Stimulated activated CD8-positive, alpha-beta memory T cell treated with anti-CD3 and anti-CD28 coated beads, Interleukin-12 subunit alpha, Interleukin-12 subunit beta, amount 100 ng/mL, for 24 hours (primary cell): Measurements from ENCODE around the gene SLC41A2.
"Not testable (repeated sequence)": the region's sequence is repeated elsewhere in the genome, so short reads cannot be mapped to it uniquely, and the experiment has no call there.

Source experiments
- DNase-seq: peaks from one replicate; pipeline ENCODE4 v3.0.0-alpha.2; 2020; ENCODE audit errors: extremely low read depth

SLC41A2 gene, protein sequence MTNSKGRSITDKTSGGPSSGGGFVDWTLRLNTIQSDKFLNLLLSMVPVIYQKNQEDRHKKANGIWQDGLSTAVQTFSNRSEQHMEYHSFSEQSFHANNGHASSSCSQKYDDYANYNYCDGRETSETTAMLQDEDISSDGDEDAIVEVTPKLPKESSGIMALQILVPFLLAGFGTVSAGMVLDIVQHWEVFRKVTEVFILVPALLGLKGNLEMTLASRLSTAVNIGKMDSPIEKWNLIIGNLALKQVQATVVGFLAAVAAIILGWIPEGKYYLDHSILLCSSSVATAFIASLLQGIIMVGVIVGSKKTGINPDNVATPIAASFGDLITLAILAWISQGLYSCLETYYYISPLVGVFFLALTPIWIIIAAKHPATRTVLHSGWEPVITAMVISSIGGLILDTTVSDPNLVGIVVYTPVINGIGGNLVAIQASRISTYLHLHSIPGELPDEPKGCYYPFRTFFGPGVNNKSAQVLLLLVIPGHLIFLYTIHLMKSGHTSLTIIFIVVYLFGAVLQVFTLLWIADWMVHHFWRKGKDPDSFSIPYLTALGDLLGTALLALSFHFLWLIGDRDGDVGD

DNA sequence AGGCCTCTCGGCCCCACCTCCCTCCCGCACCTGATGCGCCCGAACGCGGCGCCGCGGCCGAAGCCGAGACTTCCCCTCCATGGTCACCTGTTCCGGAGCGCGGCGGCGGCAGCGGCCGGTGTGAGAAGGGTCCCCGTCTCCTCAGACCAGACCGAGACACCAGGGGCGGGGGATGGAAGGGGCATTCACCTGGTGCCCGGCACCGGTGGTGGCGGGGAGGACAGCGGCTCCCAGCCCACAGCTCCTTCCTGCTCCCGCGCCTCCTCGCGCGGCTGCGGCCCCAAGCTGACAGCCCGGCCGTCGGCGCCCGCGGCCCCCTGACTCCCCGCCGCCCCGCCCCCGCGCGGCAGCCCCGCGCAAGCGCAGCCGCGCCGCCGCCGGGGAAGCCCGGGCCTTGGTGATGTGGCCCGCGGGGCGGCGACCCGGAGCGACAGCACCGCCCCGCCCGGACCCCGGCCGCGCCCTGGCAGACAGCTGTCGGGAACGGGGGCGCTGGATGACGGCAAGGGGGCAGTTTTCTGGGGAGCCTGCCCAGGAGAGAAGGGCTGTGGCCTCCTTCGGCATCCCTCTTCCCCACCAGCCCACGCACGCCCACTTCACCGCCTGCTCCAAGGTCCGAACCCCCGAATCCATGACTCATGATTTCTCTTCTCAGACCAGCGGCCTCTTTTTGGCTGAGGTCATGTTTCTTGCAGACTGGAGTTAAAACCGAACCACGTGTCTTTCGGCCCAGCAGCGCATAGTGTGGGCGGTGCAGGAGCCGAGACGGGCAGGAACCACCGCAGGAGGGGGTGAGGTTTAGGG, at the start of gene SLC41A2:
Gene SLC41A2 (minus strand): TSS at position 290 of the 804 bp plus-strand sequence. CDS start 29,763 bp downstream, outside the sequence.
- peak; percentile 42 for DNase-seq

DNA sequence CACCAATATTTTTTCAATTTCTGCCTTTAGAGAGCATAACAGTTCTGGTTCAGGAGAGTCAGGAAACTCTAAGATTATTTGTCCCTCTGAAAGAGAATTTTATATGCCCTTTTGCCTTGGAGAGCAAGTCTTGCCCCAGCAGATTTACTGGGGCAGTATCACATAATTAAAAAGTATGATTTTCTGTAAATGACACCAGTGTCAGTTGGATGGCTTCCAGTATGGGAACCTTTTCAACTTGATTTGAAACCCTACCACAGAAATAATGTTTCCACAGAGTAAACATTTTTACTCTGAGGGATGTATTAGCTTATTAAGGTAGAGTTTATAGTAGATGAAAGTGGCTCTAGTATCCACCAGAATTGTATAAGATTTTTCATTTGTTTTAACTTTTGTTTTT, 43.4 kb upstream of the SLC41A2 start:
- DNase-seq = no peak

DNA sequence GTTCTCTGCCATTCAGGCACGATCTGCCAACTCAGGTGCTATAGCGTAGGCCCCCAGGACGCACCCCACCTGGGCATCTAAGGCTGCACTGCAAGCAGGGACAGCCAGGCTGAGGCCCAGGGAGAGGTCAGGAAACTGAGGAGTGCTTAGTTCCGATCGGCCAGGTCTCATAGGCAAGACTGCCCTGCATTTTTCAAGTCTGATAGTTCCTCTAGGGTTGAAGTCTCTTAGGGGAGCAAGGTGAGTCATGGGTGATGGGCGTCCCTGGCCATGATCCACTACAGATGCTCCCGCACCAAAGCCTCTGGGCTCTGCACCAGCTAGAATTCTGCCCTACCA, 41.2 kb upstream of the SLC41A2 start:
- no peak for DNase-seq

DNA sequence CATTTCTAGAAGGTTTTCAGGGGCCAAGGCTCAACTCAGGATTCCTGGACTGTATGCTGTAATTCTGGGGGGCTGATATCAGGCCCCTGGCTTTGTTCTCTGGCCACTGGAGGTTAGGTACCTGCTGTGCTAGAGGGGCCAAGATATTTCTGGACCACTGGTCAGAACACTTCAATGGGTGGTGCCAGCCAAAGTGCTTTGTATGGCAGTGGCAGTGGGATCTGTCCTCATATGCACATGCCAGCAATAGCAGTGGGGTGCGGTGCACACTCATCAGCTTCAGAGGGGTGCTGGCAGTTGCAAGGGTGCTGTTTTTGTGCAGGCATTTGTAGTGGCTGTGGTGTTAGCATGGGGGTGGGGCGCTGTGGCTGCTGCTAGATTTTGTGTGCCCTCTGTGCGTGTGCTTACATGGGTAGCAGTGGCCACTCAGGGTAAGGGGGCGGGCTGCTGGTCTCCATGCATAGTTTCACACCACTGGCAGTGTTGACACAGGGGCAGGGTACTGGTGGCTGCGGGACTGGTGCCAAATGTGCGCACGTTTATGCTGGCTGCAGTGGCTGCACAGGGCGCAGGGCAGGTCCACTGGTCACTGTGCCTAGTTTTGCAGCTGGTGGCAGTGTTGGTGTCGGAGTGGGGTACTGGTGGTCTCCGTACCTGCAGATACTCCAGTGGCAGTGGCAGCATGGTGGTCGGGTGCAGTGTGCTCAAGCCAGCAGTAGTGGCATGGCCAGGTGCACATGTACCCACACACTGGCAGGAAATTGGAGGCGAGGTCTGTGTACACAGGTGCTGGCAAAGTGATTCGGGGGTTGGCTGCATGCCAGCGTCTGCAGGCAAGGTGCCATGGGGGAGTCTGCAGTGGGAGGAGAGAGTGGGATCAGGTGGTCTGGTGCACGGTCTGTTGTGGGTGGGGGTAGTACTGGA, 40.6 kb upstream of the SLC41A2 start:
- DNase-seq = no peak

DNA sequence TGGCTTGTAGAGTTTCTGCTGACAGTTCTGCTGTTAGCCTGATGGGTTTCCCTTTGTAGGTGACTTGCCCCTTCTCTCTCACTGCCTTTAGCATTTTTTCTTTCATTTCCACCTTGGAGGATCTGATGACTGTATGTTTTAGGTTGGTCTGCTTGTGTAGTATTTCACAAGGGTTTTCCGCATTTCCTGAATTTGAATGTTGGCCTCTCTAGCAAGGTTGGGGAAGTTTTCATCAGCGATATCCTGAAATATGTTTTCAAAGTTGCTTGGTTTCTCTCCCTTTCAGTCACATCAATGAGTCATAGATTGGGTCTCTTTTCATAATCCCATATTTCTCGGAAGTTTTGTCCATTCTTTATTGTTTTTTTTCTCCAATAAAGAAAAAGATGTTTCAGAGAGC, 39.5 kb upstream of the SLC41A2 start:
- no peak for DNase-seq

DNA sequence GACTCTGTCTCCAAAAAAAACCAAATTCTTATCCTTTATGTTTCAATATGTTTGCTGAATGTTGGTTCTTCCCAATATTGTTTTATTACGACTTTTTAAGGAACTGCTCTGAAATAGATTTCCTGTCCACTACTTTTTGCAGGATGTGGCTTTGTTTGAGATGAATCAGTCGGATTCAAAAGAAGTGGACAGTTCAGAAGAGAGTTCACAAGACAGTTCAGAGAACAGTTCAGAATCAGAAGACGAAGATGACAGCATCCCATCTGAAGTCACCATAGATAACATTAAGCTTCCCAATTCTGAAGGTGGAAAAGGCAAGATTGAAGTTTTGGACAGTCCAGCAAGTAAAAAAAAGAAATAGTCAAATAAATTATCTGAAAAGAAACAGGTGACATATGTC, 36.2 kb upstream of the SLC41A2 start:
- DNase-seq = no peak

DNA sequence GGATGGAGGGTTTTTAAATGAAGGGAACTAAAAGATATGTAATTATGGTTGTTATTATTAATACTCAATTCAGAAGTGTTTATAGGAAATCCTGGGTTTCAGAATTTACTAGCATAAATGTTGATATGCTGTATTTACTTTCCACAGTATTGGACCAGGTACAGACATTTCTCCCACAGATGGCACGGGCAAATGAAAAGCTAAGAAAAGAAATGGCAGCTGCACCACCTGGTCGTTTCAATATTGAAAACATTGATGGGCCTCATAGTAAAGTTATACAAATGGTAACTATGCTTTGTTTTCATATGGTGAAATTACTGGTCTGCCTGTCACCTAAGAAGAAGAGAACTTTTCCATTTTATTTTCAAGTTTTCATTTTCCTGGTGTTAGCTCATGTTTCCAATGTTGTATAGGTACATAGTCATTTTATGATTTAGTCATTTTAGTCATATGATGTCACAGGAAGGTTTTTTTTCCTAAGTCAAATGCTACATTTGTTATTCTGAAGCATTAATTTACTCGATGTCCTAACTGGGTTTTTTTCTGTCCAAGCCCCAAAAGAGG, 33.6 kb upstream of the SLC41A2 start:
- no peak for DNase-seq

DNA sequence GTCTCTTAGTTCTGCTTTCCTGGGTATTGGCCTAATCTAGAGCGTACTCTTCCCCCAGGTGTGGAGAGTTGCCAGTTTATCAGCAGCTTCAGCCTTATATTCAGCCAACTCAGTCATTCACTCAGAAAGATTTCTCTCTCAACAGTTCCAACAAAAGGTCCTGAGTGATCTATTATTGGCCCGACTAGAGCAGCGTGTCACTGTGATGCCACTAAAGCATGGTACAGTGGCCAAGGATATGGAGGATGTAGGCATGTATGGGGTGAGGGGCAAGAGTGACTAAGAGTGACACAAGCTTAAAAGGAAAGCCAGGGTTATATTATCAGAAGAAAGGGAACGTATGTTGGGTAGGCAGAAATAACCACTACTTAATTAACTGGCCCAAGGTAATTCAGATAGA, 32.9 kb upstream of the SLC41A2 start:
- no peak for DNase-seq

DNA sequence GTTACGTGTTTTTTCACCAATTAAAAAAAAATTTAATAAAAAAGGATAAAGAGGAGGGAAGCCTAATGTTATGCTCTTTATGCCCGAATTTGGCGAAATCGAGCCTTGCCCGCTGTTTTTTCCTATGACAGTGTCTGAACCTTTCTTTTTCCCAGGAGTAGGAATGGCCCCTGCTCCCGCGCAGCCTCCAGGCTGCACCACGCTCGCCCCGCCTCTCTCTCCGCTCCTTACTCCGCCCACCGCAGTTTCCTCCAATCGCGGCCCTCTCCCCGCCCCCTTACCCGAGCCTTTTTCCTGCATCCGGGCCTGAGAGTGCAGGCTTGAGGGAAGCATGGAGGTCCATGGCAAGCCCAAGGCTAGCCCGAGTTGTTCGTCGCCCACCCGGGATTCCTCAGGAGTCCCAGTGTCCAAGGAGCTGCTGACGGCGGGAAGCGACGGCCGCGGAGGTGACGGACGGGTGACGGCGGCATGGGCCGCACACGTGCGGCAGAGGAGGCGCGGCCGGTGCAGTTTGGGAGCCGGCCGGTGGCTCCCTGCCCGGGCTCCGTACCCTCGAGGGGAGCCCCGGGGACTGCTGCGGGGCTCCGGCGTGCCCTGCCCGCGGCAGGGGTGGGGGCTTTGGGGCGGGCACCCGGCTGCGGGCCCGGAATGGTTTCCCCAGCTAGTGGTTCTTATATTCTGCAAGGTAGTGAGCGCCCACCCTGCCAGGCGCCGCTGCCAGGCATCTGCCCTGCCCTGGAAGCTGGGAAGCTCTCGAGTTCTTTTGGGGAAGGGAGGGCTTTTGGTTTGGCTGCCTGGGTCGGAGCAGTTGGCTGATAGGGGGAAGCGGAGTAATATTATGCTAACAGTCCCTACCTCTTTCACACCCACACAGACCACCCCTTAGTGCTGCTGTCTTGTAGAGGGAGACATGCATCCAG, 28.2 kb upstream of the SLC41A2 start, which contains the start of gene NOPCHAP1:
Gene NOPCHAP1 (plus strand): TSS at position 295 of the 920 bp plus-strand sequence. CDS start 37 bp downstream, at position 332.
- peak; percentile 69 for DNase-seq

DNA sequence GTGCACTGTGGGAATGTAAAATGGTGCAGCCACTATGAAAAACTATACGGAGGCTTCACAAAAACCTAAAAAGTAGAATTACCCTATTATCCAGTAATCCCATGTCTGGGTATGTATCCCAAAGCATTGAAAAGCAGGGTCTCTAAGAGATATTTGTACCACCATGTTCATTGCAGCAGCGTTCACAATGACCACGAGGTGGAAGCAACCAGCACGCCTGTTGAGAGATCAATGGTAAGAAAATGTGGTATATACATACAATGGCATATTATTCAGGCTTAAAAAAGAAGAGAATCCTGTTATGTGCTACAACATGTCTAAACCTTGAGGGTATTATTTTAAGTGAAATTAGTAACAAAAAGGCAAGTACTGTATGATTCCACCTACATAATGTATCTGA, 27.1 kb upstream of the SLC41A2 start:
- no peak for DNase-seq

DNA sequence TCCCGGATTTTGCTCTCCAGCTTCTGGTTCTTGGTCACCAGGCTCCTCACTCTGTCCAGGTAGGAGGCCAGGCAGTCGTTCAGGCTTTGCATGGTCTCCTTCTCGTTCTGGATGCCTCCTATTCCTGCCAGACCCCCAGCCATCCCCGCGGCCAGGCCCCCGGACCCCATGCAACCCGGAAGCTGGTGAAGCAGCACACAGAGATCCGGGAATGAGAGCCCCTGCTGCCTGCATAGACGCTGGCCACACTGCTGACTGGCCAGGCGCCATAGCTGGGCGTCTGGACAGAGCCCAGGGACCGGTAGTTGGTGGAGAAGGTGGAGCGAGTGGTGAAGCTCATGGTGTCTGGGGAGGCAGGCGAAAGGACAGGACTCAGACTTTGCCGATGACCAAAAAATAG, 19.6 kb upstream of the SLC41A2 start:
- DNase-seq = not testable (repeated sequence)

DNA sequence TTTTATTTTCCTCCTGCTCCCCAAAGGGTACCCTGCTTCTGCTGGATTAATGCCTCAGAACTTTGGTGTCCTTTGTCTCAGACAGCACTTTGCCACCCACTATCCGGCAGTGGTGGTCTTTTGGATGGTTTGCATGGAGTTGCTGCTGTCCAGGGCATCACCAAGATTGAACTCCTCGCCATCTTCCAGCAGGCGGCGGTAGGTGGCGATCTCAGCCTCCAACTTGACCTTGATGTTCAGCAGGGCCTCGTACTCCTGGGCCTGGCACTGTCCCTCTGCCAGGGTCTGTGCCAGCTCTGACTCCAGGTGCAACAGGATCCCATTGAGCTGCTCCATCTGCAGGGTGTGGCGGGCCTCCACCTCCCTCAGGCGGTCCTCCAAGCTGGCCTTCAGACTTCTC, 18.6 kb upstream of the SLC41A2 start:
- DNase-seq = no peak

DNA sequence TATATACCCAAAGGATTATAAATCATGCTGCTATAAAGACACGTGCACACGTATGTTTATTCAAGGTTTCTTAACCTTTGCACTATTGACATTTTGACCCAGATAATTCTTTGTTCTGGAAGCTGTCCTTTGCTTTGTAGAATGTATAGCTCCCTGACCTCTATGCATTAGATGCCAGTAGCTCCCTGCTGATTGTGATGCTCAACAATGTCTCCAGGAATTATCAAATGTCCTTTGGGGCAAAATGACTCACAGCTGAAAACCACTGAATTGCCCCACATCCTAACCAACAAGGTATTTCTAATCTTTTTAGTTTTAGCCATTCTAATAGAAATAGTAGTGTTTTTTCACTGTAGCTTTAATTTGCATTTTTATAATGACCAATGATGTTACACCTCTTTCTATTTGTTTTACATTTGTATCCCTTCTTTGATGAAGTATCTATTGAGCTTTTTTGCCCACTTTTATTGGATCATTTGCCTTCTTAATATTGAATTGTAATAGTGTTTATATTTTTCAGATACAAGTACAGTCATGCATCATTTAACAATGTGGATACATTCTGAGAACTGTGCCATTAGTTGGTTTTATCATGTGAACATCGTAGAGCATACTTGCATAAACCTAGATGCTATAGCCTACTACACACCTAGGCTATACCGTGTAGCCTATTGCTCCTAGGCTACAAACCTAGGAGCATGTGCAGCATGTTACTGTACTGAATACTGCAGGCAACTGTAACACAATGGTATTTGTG, 17.7 kb upstream of the SLC41A2 start:
- no peak for DNase-seq

DNA sequence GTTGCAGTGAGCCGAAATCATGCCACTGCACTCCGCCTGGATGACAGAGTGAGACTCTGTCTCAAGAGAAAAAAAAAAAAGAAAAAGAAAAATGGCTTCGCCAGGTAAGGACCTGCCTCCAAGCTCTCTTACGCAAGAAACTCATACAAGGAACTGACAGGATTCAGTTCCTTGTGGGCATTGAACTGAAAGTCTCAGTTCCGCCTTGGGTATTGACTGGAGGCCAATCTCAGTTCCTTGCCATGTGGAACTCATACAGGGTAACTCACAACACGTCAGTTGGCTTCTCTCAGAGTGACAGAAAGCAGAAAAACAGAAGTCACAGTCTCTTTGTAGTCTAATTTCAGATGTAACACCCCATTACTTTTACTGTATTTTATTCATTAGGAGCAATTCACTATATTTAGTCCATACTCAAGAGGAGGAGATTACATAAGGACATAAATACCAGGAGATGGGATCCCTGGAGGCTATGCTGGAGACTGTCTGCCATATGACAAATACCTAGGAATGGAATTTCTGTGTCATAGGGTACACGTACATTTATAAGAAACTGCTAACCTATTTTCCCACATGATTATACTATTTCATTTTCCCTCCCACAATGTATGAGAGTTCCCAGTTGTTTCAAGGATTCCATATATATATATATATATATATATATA, 16.7 kb upstream of the SLC41A2 start:
- no peak for DNase-seq

DNA sequence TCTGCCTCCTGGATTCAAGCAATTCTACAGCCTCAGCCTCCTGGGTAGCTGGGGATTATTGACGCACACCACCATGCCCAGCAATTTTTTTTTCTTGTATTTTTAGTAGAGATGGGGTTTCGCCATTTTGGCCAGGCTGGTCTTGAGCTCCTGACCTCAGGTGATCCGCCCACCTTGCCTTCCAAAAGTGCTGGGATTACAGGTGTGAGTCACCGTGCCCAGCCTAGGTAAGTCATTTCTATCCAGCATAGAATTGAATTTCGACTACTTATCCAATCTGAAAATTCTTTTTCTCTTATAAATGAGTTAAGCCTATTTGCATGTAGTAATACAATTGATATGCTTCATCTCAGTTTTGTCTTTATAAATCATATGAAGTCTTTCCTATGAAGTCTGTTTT, 15.2 kb upstream of the SLC41A2 start:
- no peak for DNase-seq

DNA sequence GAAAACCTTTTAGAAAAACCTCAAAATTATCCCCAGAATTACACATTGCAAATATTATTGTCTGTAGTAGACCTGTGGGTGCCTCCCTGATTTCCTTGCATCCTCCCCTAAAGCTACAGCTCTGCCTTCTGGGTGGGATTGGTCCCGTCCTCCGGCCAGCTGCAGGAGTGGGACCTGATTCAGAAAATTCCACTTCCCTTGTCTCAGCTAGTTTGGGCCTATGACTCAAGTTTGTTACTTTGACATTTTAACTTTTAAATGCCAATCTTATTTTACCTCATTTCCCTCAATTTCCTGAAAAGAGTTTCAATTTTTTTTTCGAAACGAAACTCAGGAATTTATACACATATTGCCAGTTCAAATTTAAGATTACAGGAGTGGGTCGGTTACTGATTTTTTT, 13.2 kb upstream of the SLC41A2 start:
- no peak for DNase-seq

DNA sequence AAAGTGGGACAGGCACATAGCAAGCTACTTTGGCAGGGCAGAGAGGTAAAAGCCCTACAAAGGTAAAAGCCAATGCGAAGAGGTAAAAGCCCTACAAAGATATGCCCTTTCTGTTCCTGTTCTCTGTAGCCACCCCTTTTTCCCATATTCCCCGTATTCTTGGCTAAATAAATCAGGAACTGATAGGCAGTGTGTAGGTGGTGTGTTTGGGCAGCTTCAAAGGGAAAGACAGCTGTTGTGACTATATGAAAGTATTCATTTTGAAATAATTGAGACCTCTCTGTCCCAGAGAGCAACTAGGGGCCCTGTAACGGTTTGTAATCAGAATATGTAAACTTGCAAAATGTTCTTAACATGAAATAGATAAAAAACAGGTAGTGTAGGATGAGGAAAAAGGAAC, 11.3 kb upstream of the SLC41A2 start:
- DNase-seq = no peak

DNA sequence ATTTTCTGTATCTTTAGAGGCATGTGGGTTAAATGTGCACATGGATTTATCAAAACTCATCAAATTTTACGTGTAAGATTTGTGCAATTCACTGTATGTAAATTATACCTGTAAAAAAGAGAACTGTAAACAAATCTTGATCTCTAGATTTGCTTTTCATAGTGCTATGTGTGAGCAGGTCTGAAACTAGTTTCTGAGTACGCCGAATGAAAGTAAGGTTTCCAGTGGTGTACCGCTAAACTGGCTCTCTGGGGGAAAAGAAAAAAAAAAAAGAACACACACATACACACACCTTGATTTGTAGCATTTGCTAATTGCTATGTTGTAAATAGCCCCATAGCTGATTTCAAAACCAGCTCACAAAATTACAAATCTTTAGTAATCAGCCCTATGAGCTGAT, 8.6 kb upstream of the SLC41A2 start:
- DNase-seq = no peak

DNA sequence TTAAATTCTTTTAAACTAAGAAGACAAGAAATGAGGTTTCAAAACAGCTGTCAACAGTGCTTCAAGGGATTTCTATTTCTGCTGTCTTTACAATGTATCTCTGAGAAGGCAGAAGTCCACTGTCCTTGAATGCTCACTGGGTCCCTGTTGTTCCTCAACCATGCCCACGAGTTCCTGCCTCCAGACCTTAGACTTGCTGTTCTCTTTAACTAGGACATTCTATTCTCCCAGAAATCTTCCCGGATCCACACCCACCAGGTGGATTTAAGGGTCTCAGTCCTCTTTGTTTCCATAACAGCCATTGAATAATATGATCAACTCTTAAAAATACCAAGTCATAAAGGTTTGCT, 6.7 kb upstream of the SLC41A2 start:
- DNase-seq = no peak
